Upper lobe of left lung (tissue), 4 donors: ENCODE data around the gene NOS1.

Source experiments
- CTCF ChIP-seq, 6 experiments: fragments of 450-650 bp in 4 of 6; fragments of 200-600 bp in 2 of 6; sonication (generic) in 2 of 6; IDR thresholded peaks; one replicate each; pipeline ENCODE4 v1.5.1; 2016 to 2019; ENCODE audit warnings: antibody characterized with exemption in 6 of 6
- EP300 ChIP-seq, 4 donors: sonication (generic); formaldehyde crosslinking; IDR thresholded peaks; one replicate each; pipeline ENCODE4 v1.5.1; 2017; ENCODE audit warnings: antibody characterized with exemption in 4 of 4, control low read depth in 2 of 4
- POLR2A ChIP-seq, 4 donors: fragments of 450-650 bp; IDR thresholded peaks; one replicate each; pipeline ENCODE4 v1.5.1; 2016 to 2017; ENCODE audit warnings: antibody characterized with exemption in 4 of 4, mild to moderate bottlenecking in 2 of 4
- POLR2AphosphoS5 ChIP-seq, 2 donors: sonication (generic); formaldehyde crosslinking; IDR thresholded peaks; one replicate each; pipeline ENCODE4 v1.5.1; 2017; ENCODE audit warnings: antibody characterized with exemption in 2 of 2

GRCh38 chr12:117161460-117162166 lies 199.8 kb downstream of the NOS1 start:
- TF ChIP-seq CTCF (IDR thresholded peaks at IDR 0.05) (no peak), POLR2A (IDR thresholded peaks at IDR 0.05) (no peak), EP300 (IDR thresholded peaks at IDR 0.05) (no peak), POLR2AphosphoS5 (IDR thresholded peaks at IDR 0.05) (no peak)
